ENCODE results near the gene MGRN1. TPM values are rescaled to one million over a fixed set of nuclear protein-coding genes. Genes with fewer than 3 reads are reported as not detected.
A peak's percentile ranks its signal among the peaks of the same experiment; 100 is the strongest.

Gene MGRN1
- total RNA-seq, 6 donors from 2014 or later = 49.0 to 148 (median 99.1) TPM

- 50 to 71% methylated on average over 7 to 13 of the region's 13 CpGs for WGBS, 2 donors
- ATAC-seq (ENCODE audit: low FRiP score in 2 of 2) (no peak), DNase-seq (no peak)
- Histone ChIP-seq H3K27me3 (no peaks in the 10 kb centered on the region), H3K36me3 (peaks cover 8 to 15% (median 12%) of the 10 kb centered on the region in 4 donors), H3K4me3 (no peak overlapping the region), H3K4me1 (peaks cover 0 to 18% (median 10%) of the 10 kb centered on the region in 4 donors), H3K9me3 (no peaks in the 10 kb centered on the region), H3K27ac (no peak overlapping the region)
- TF ChIP-seq CTCF (IDR thresholded peaks at IDR 0.05) (no peak), POLR2AphosphoS5 (IDR thresholded peaks at IDR 0.05) (no peak), EP300 (IDR thresholded peaks at IDR 0.05) (no peak), POLR2A (IDR thresholded peaks at IDR 0.05) (no peak)
Observed at GRCh38 chr16:4603624-4604170, 20.9 kb upstream of the MGRN1 start.

GRCh38 chr16:4604401-4604800, 20.2 kb upstream of the MGRN1 start:
- ATAC-seq (ENCODE audit: low FRiP score in 2 of 2) (no peak), DNase-seq (peak in 1 of 2 donors; percentile 49)
- Histone ChIP-seq H3K9me3 (no peaks in the 10 kb centered on the region), H3K4me3 (no peak overlapping the region), H3K4me1 (peaks cover 0 to 18% (median 10%) of the 10 kb centered on the region in 4 donors), H3K36me3 (peaks cover 13 to 23% (median 18%) of the 10 kb centered on the region in 4 donors), H3K27me3 (no peaks in the 10 kb centered on the region), H3K27ac (no peak overlapping the region)
- WGBS, 2 donors = 71 to 79% methylated on average over 15 of the region's 15 CpGs
- TF ChIP-seq POLR2A (IDR thresholded peaks at IDR 0.05) (no peak), CTCF (IDR thresholded peaks at IDR 0.05) (no peak), EP300 (IDR thresholded peaks at IDR 0.05) (no peak), POLR2AphosphoS5 (IDR thresholded peaks at IDR 0.05) (no peak)

- no peaks in the 10 kb centered on the region for H3K9me3 ChIP-seq
- no peaks in the 10 kb centered on the region for H3K27me3 ChIP-seq
- WGBS, 2 donors = 67 to 69% methylated on average over 9 of the region's 9 CpGs
- TF ChIP-seq CTCF (IDR thresholded peaks at IDR 0.05) (no peak), EP300 (IDR thresholded peaks at IDR 0.05) (no peak), POLR2AphosphoS5 (IDR thresholded peaks at IDR 0.05) (no peak), POLR2A (IDR thresholded peaks at IDR 0.05) (no peak)
- no peak for ATAC-seq (ENCODE audit: low FRiP score in 2 of 2)
- H3K4me3 ChIP-seq = no peak overlapping the region
- H3K36me3 ChIP-seq = peaks cover 13 to 32% (median 20%) of the 10 kb centered on the region in 4 donors
- H3K4me1 ChIP-seq = peaks cover 1 to 19% (median 5%) of the 10 kb centered on the region in 4 donors
- no peak overlapping the region for H3K27ac ChIP-seq
- no peak for DNase-seq
Observed at GRCh38 chr16:4606354-4606753, 18.3 kb upstream of the MGRN1 start.

GRCh38 chr16:4607841-4608703, 16.6 kb upstream of the MGRN1 start:
- H3K9me3 ChIP-seq = no peaks in the 10 kb centered on the region
- peaks cover 17 to 32% (median 21%) of the 10 kb centered on the region in 4 donors for H3K4me1 ChIP-seq
- no peaks in the 10 kb centered on the region for H3K27me3 ChIP-seq
- peaks cover 13 to 32% (median 20%) of the 10 kb centered on the region in 4 donors for H3K36me3 ChIP-seq
- DNase-seq (peak in 1 of 2 donors; percentile 60), ATAC-seq (ENCODE audit: low FRiP score in 2 of 2) (no peak)
- TF ChIP-seq POLR2AphosphoS5 (IDR thresholded peaks at IDR 0.05) = no peak
- no peak for TF ChIP-seq EP300 (IDR thresholded peaks at IDR 0.05)
- no peak for TF ChIP-seq CTCF (IDR thresholded peaks at IDR 0.05)
- TF ChIP-seq POLR2A (IDR thresholded peaks at IDR 0.05) = no peak
- WGBS, 2 donors = 88 to 97% methylated on average over 8 to 22 of the region's 22 CpGs
- H3K4me3 ChIP-seq = no peak overlapping the region
- H3K27ac ChIP-seq = no peak overlapping the region

Measured in upper lobe of left lung (tissue), 6 donors.